PC-9 (cell line): ENCODE measurements around the gene GNAL.

ENCODE experiments used
- EZH2 ChIP-seq: fragments of 200-600 bp; sonication (generic); IDR thresholded peaks from 2 replicates; pipeline ENCODE4 v1.8.0; 2017; ENCODE audit warnings: antibody characterized with exemption, low read depth
- TF ChIP-seq, protein P1 (sequence below): fragments of 200-600 bp; sonication (generic); conservative IDR thresholded peaks from 2 replicates; pipeline ENCODE4 v1.6.1; 2017; ENCODE audit warnings: mixed run types, antibody characterized with exemption, mild to moderate bottlenecking, moderate library complexity

DNA sequence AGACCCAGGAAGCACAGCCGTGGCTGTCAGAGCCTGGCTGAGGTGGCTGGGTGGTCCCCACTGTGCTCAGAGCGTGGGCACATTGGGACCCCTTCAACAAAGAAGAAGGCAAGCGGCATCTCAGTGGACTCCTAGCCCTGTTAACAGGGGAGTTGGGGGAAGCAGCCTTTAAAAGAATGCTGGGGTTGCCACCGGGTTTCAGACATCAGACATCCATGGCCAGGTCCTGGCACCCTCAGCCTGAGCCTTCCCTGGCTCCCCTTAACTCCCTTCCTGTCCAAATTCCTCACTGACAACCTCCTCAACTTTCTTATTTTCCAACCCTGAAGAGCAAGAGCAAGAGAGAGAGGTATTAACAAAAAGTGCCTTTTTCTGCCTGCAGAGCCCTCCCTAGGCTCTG lies 24.8 kb upstream of the GNAL start:
- TF ChIP-seq, protein P1, sequence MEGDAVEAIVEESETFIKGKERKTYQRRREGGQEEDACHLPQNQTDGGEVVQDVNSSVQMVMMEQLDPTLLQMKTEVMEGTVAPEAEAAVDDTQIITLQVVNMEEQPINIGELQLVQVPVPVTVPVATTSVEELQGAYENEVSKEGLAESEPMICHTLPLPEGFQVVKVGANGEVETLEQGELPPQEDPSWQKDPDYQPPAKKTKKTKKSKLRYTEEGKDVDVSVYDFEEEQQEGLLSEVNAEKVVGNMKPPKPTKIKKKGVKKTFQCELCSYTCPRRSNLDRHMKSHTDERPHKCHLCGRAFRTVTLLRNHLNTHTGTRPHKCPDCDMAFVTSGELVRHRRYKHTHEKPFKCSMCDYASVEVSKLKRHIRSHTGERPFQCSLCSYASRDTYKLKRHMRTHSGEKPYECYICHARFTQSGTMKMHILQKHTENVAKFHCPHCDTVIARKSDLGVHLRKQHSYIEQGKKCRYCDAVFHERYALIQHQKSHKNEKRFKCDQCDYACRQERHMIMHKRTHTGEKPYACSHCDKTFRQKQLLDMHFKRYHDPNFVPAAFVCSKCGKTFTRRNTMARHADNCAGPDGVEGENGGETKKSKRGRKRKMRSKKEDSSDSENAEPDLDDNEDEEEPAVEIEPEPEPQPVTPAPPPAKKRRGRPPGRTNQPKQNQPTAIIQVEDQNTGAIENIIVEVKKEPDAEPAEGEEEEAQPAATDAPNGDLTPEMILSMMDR, result no peak
- no peak for TF ChIP-seq EZH2
